Measurements from ENCODE around the gene TAPT1. TPM values are rescaled to one million over a fixed set of nuclear protein-coding genes. Genes with fewer than 3 reads are reported as not detected.

Gene TAPT1
- total RNA-seq, 1 donor from 2014 or later, result 35.0 TPM

DNA sequence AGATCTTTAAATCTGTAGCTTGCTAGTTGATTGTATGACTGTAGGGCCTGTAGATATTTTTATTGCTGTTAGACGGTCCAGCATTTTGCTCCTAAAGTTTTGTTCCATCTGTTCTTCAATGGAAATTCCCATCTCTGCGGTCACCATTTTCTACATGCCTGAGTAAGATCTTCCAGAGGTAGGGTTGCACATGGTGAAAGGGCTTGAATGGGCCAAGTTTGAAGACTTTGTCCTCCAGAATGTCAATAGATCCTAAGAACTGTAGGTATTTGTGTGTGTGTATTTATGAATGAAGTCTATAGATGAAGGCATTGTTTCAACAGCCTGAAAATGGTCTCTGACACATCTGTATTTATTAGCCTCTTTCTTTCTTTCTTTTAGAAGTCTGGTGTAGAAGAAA lies 22.3 kb upstream of the TAPT1 start:
- Mint-ChIP-seq H3K4me1 (no peaks in the 10 kb centered on the region), H3K9me3 (no peaks in the 10 kb centered on the region), H3K4me3 (no peak overlapping the region), H3K36me3 (ENCODE audit: low read depth) (peaks cover 31% of the 10 kb centered on the region), H3K27me3 (no peaks in the 10 kb centered on the region), H3K27ac (no peak overlapping the region)
- ChIA-PET POLR2A (no interaction called here), CTCF (interaction anchor here (1.2 kb wide), 1 partner anchor 52 kb away, joined by 3 read pairs; no protein-coding TSS in a partner anchor)
- DNase-seq, result no peak
- no peak for ATAC-seq (ENCODE audit: low read depth)
- TF ChIP-seq, protein P1, sequence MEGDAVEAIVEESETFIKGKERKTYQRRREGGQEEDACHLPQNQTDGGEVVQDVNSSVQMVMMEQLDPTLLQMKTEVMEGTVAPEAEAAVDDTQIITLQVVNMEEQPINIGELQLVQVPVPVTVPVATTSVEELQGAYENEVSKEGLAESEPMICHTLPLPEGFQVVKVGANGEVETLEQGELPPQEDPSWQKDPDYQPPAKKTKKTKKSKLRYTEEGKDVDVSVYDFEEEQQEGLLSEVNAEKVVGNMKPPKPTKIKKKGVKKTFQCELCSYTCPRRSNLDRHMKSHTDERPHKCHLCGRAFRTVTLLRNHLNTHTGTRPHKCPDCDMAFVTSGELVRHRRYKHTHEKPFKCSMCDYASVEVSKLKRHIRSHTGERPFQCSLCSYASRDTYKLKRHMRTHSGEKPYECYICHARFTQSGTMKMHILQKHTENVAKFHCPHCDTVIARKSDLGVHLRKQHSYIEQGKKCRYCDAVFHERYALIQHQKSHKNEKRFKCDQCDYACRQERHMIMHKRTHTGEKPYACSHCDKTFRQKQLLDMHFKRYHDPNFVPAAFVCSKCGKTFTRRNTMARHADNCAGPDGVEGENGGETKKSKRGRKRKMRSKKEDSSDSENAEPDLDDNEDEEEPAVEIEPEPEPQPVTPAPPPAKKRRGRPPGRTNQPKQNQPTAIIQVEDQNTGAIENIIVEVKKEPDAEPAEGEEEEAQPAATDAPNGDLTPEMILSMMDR (IDR thresholded peaks at IDR 0.05), result no peak
- intact Hi-C loops (cut with micrococcal nuclease), result no loop called here

DNA sequence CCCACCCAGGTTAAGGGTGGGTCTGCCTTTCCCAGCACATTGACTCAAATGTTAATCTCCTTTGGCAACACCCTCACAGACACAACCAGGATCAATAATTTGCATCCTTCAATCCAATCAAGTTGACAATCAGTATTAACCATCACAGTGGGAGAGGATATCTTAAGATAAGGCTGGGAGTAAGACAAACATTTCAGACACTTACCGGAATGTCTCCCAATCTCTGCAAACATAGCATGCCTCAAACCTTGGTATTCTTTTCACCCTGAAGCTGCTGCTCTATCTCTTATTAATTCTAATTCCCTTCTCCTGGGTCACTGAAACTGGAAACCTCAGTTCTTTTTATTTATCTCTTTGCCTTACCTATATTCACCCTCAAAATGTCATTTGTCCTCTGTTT lies 19.0 kb upstream of the TAPT1 start:
- Mint-ChIP-seq H3K9me3 (no peaks in the 10 kb centered on the region), H3K27me3 (no peaks in the 10 kb centered on the region), H3K27ac (no peak overlapping the region), H3K4me3 (no peak overlapping the region), H3K36me3 (ENCODE audit: low read depth) (peaks cover 25% of the 10 kb centered on the region), H3K4me1 (peaks cover 3% of the 10 kb centered on the region)
- no peak for ATAC-seq (ENCODE audit: low read depth)
- ChIA-PET CTCF (no interaction called here), POLR2A (no interaction called here)
- DNase-seq, result no peak
- intact Hi-C loops (cut with micrococcal nuclease), result no loop called here
- TF ChIP-seq, protein P1 (IDR thresholded peaks at IDR 0.05), result no peak

DNA sequence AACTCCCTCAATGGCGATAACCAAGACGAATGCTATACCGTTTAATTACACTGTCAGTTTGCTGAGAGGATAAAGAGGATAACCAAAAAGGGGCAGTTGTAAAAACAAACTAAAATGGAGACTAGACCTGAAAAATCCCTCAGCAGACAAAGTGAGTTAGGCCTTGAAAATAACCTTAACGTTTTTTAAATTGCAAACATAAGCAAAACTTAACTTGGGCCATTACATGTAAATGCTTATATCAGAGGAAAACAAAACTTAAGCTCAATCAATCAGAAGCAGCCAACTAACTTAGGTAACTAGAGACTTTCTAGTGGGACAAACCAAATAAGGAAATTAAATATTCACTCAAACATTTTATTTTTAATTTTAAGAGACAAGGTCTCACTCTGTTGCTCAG lies 17.0 kb upstream of the TAPT1 start:
- intact Hi-C loops (cut with micrococcal nuclease), result no loop called here
- no peak overlapping the region for H3K27ac Mint-ChIP-seq
- CTCF ChIA-PET, result no interaction called here
- H3K36me3 Mint-ChIP-seq (ENCODE audit: low read depth), result peaks cover 23% of the 10 kb centered on the region
- no peak for ATAC-seq (ENCODE audit: low read depth)
- DNase-seq, result no peak
- no peaks in the 10 kb centered on the region for H3K9me3 Mint-ChIP-seq
- H3K4me1 Mint-ChIP-seq, result peaks cover 16% of the 10 kb centered on the region
- POLR2A ChIA-PET, result interaction anchor here (0.6 kb wide), 1 partner anchor 476 kb away, joined by 5 read pairs; no protein-coding TSS in a partner anchor
- H3K27me3 Mint-ChIP-seq, result no peaks in the 10 kb centered on the region
- TF ChIP-seq, protein P1 (IDR thresholded peaks at IDR 0.05), result no peak
- no peak overlapping the region for H3K4me3 Mint-ChIP-seq

- TF ChIP-seq, protein P1 (IDR thresholded peaks at IDR 0.05), result no peak
- DNase-seq (no peak), ATAC-seq (ENCODE audit: low read depth) (peak; percentile 40)
- intact Hi-C loops (cut with micrococcal nuclease), result no loop called here
- ChIA-PET POLR2A (interaction anchor here (0.9 kb wide), 1 partner anchor 8 kb away, joined by 3 read pairs; no protein-coding TSS in a partner anchor), CTCF (no interaction called here)
- no peak overlapping the region for H3K4me3 Mint-ChIP-seq
- H3K27ac Mint-ChIP-seq, result no peak overlapping the region
- no peaks in the 10 kb centered on the region for H3K9me3 Mint-ChIP-seq
- peaks cover 8% of the 10 kb centered on the region for H3K36me3 Mint-ChIP-seq (ENCODE audit: low read depth)
- H3K27me3 Mint-ChIP-seq, result no peaks in the 10 kb centered on the region
- peaks cover 16% of the 10 kb centered on the region for H3K4me1 Mint-ChIP-seq
Measured at GRCh38 chr4:16240300-16240699, 14.0 kb upstream of the TAPT1 start.

DNA sequence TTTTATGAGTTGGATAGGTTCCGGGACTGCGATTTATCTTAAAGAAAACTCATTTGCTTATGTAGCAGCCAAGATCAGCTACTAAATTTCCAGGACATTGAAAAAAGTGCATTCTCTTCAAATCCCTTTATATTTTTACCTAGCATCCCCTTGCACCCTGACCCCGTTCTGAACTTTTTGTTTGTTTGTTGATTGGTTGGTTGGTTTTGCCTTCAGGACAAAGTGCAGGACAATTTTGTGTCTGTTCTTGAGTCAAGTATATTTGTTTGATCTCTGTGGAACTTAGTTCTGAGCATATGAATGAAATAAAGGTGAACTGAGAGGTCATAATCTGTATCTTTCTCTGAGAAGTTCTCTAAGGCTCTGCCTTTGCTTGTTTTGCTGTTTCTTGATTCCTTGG lies 12.8 kb upstream of the TAPT1 start:
- DNase-seq (no peak), ATAC-seq (ENCODE audit: low read depth) (no peak)
- Mint-ChIP-seq H3K27me3 (no peaks in the 10 kb centered on the region), H3K4me1 (peaks cover 22% of the 10 kb centered on the region), H3K9me3 (no peaks in the 10 kb centered on the region), H3K4me3 (no peak overlapping the region), H3K27ac (no peak overlapping the region), H3K36me3 (ENCODE audit: low read depth) (peaks cover 8% of the 10 kb centered on the region)
- TF ChIP-seq, protein P1 (IDR thresholded peaks at IDR 0.05), result no peak
- CTCF ChIA-PET, result interaction anchor here (1.1 kb wide), 1 partner anchor 11 kb away, joined by 3 read pairs; no protein-coding TSS in a partner anchor
- POLR2A ChIA-PET, result interaction anchor here (0.6 kb wide), 1 partner anchor 602 kb away, joined by 4 read pairs; no protein-coding TSS in a partner anchor
- intact Hi-C loops (cut with micrococcal nuclease), result no loop called here
